Stimulated activated effector memory CD8-positive, alpha-beta T cell treated with anti-CD3 and anti-CD28 coated beads, Interleukin-12 subunit alpha, Interleukin-12 subunit beta, amount 100 ng/mL, for 72 hours (primary cell): ENCODE results near the gene SLC9C1.

Experiments used
- ATAC-seq: fragments of 150-1000 bp; cut with Tn5 transposase; 2 replicates; pipeline ENCODE4 v1.10.0; 2021
- DNase-seq, 2 donors: peaks; one replicate each; pipeline ENCODE4 v3.0.0; 2021 to 2022; ENCODE audit warnings: low spot score in 2 of 2
- H3K27ac Mint-ChIP-seq: one replicate; pipeline ENCODE4 v1.8.0; 2022; ENCODE audit warnings: mild to moderate bottlenecking, mixed read lengths
- H3K36me3 Mint-ChIP-seq: one replicate; pipeline ENCODE4 v1.8.0; 2022; ENCODE audit warnings: mild to moderate bottlenecking, mixed read lengths
- H3K4me1 Mint-ChIP-seq: one replicate; pipeline ENCODE4 v1.8.0; 2022; ENCODE audit warnings: mixed read lengths
- H3K4me3 Mint-ChIP-seq: one replicate; pipeline ENCODE4 v1.8.0; 2022; ENCODE audit warnings: mild to moderate bottlenecking, mixed read lengths
- H3K9me3 Mint-ChIP-seq: one replicate; pipeline ENCODE4 v1.8.0; 2022; ENCODE audit warnings: mixed read lengths

Gene SLC9C1

GRCh38 chr3:112175037-112175436 lies 119.0 kb downstream of the SLC9C1 start:
- no peak overlapping the region for H3K27ac Mint-ChIP-seq
- H3K36me3 Mint-ChIP-seq: no peaks in the 10 kb centered on the region
- ATAC-seq (peak; percentile 19), DNase-seq (no peak)
- H3K9me3 Mint-ChIP-seq: no peaks in the 10 kb centered on the region
- H3K4me3 Mint-ChIP-seq: no peak overlapping the region
- no peaks in the 10 kb centered on the region for H3K4me1 Mint-ChIP-seq

- no peaks in the 10 kb centered on the region for H3K36me3 Mint-ChIP-seq
- H3K9me3 Mint-ChIP-seq: no peaks in the 10 kb centered on the region
- no peak for ATAC-seq
Measured at GRCh38 chr3:112171144-112171543, 122.9 kb downstream of the SLC9C1 start.

GRCh38 chr3:112170046-112170445 lies 124.0 kb downstream of the SLC9C1 start:
- DNase-seq: no peak
- no peak for ATAC-seq
- Mint-ChIP-seq H3K4me1 (no peaks in the 10 kb centered on the region), H3K36me3 (no peaks in the 10 kb centered on the region), H3K9me3 (no peaks in the 10 kb centered on the region), H3K27ac (no peak overlapping the region), H3K4me3 (no peak overlapping the region)

More at GRCh38 chr3:112171144-112171543, 122.9 kb downstream of the SLC9C1 start:
- no peaks in the 10 kb centered on the region for H3K4me1 Mint-ChIP-seq
- no peak overlapping the region for H3K27ac Mint-ChIP-seq
- no peak for DNase-seq
- no peak overlapping the region for H3K4me3 Mint-ChIP-seq

- ATAC-seq (no peak), DNase-seq (no peak)
- no peak overlapping the region for H3K27ac Mint-ChIP-seq
- H3K4me1 Mint-ChIP-seq: no peaks in the 10 kb centered on the region
- H3K9me3 Mint-ChIP-seq: peaks cover 3% of the 10 kb centered on the region
- no peaks in the 10 kb centered on the region for H3K36me3 Mint-ChIP-seq
- no peak overlapping the region for H3K4me3 Mint-ChIP-seq
Measured at GRCh38 chr3:112167758-112168157, 126.3 kb downstream of the SLC9C1 start.

GRCh38 chr3:112149136-112149535 lies 144.9 kb downstream of the SLC9C1 start:
- H3K36me3 Mint-ChIP-seq: no peaks in the 10 kb centered on the region
- H3K4me1 Mint-ChIP-seq: no peaks in the 10 kb centered on the region
- no peak for DNase-seq

GRCh38 chr3:112143689-112144088 lies 150.3 kb downstream of the SLC9C1 start:
- Mint-ChIP-seq H3K36me3 (no peaks in the 10 kb centered on the region), H3K4me1 (peaks cover 22% of the 10 kb centered on the region), H3K27ac (peak overlapping the region; percentile 29), H3K4me3 (peak overlapping the region; percentile 48), H3K9me3 (peaks cover 21% of the 10 kb centered on the region)
- DNase-seq (no peak), ATAC-seq (peak; percentile 43)

More at GRCh38 chr3:112149136-112149535, 144.9 kb downstream of the SLC9C1 start:
- Mint-ChIP-seq H3K27ac (no peak overlapping the region), H3K4me3 (no peak overlapping the region), H3K9me3 (peaks cover 28% of the 10 kb centered on the region)
- no peak for ATAC-seq

- DNase-seq: no peak
- Mint-ChIP-seq H3K4me3 (peak overlapping the region; percentile 48), H3K27ac (peak overlapping the region; percentile 29), H3K36me3 (no peaks in the 10 kb centered on the region), H3K9me3 (peaks cover 21% of the 10 kb centered on the region), H3K4me1 (peaks cover 22% of the 10 kb centered on the region)
- ATAC-seq: peak; percentile 95
Measured at GRCh38 chr3:112143251-112143650, 150.8 kb downstream of the SLC9C1 start.

- peaks cover 34% of the 10 kb centered on the region for H3K4me1 Mint-ChIP-seq
- peak; percentile 27 for ATAC-seq
- no peak overlapping the region for H3K4me3 Mint-ChIP-seq
- no peaks in the 10 kb centered on the region for H3K36me3 Mint-ChIP-seq
- H3K27ac Mint-ChIP-seq: no peak overlapping the region
- peaks cover 8% of the 10 kb centered on the region for H3K9me3 Mint-ChIP-seq
- no peak for DNase-seq
Measured at GRCh38 chr3:112141293-112141692, 152.7 kb downstream of the SLC9C1 start.

GRCh38 chr3:112140584-112140983 lies 153.4 kb downstream of the SLC9C1 start:
- no peak overlapping the region for H3K4me3 Mint-ChIP-seq
- H3K9me3 Mint-ChIP-seq: peaks cover 1% of the 10 kb centered on the region
- peak; percentile 75 for ATAC-seq
- no peak for DNase-seq
- no peaks in the 10 kb centered on the region for H3K36me3 Mint-ChIP-seq
- H3K27ac Mint-ChIP-seq: no peak overlapping the region
- peaks cover 38% of the 10 kb centered on the region for H3K4me1 Mint-ChIP-seq

- no peak for ATAC-seq
- Mint-ChIP-seq H3K36me3 (no peaks in the 10 kb centered on the region), H3K9me3 (no peaks in the 10 kb centered on the region), H3K27ac (no peak overlapping the region), H3K4me1 (peaks cover 51% of the 10 kb centered on the region), H3K4me3 (no peak overlapping the region)
- DNase-seq: no peak
Measured at GRCh38 chr3:112138219-112138969, 155.6 kb downstream of the SLC9C1 start.

GRCh38 chr3:112137781-112138180 lies 156.2 kb downstream of the SLC9C1 start:
- Mint-ChIP-seq H3K27ac (no peak overlapping the region), H3K4me1 (peaks cover 53% of the 10 kb centered on the region), H3K36me3 (peaks cover 5% of the 10 kb centered on the region), H3K4me3 (no peak overlapping the region), H3K9me3 (no peaks in the 10 kb centered on the region)
- ATAC-seq (no peak), DNase-seq (no peak)

GRCh38 chr3:112136959-112137693 lies 156.9 kb downstream of the SLC9C1 start:
- ATAC-seq (no peak), DNase-seq (no peak)
- Mint-ChIP-seq H3K27ac (no peak overlapping the region), H3K9me3 (no peaks in the 10 kb centered on the region), H3K4me1 (peaks cover 55% of the 10 kb centered on the region), H3K4me3 (no peak overlapping the region), H3K36me3 (peaks cover 6% of the 10 kb centered on the region)

GRCh38 chr3:112136046-112136445 lies 158.0 kb downstream of the SLC9C1 start:
- Mint-ChIP-seq H3K27ac (no peak overlapping the region), H3K4me1 (peaks cover 50% of the 10 kb centered on the region), H3K4me3 (no peak overlapping the region), H3K36me3 (peaks cover 6% of the 10 kb centered on the region), H3K9me3 (no peaks in the 10 kb centered on the region)
- DNase-seq (no peak), ATAC-seq (no peak)

- no peak for DNase-seq
- Mint-ChIP-seq H3K4me3 (peak overlapping the region; percentile 77), H3K36me3 (peaks cover 6% of the 10 kb centered on the region), H3K9me3 (no peaks in the 10 kb centered on the region), H3K27ac (peak overlapping the region; percentile 84), H3K4me1 (peaks cover 49% of the 10 kb centered on the region)
- ATAC-seq: peak; percentile 39
Measured at GRCh38 chr3:112134335-112135124, 159.5 kb downstream of the SLC9C1 start.

GRCh38 chr3:112133626-112134334 lies 160.2 kb downstream of the SLC9C1 start:
- Mint-ChIP-seq H3K4me3 (peak overlapping the region; percentile 77), H3K9me3 (no peaks in the 10 kb centered on the region), H3K4me1 (peaks cover 57% of the 10 kb centered on the region), H3K27ac (peak overlapping the region; percentile 84), H3K36me3 (peaks cover 6% of the 10 kb centered on the region)
- DNase-seq (no peak), ATAC-seq (no peak)
